ENCODE results near the gene NSUN5. TPM values are rescaled to one million over a fixed set of nuclear protein-coding genes. Genes with fewer than 3 reads are reported as not detected.
A peak's percentile ranks its signal among the peaks of the same experiment; 100 is the strongest.

The NSUN5 gene
- 10 to 100 TPM; 55.6 to 59.6 TPM for total RNA-seq

GRCh38 chr7:73308665-73309214 lies at the start of gene NSUN5:
Gene NSUN5 (minus strand): TSS chr7:73308826. CDS start chr7:73308790, 36 bp downstream.
- Mint-ChIP-seq H3K27me3 (no peaks in the 10 kb centered on the region), H3K9me3 (peaks cover 2% of the 10 kb centered on the region), H3K27ac (peak within 1 kb of the TSS; percentile 96), H3K4me1 (ENCODE audit: low read depth) (peaks cover 26% of the 10 kb centered on the region), H3K36me3 (ENCODE audit: low read depth) (peaks cover 34% of the 10 kb centered on the region), H3K4me3 (peak within 1 kb of the TSS; percentile 89)
- intact Hi-C loops (cut with micrococcal nuclease), result no loop called here
- DNase-seq, result peak; percentile 96
- ChIA-PET CTCF (interaction anchor here (2.9 kb wide), 1 partner anchor 143 kb away, joined by 8 read pairs; no protein-coding TSS in a partner anchor), POLR2A (no interaction called here)
- no peak for TF ChIP-seq CTCF (IDR thresholded peaks at IDR 0.05)
- peak; percentile 99 for ATAC-seq

- intact Hi-C loops (cut with micrococcal nuclease), result no loop called here
- no peaks in the 10 kb centered on the region for H3K9me3 Mint-ChIP-seq
Observed at GRCh38 chr7:73356159-73356558, 47.5 kb upstream of the NSUN5 start.

GRCh38 chr7:73354821-73355220 lies 46.2 kb upstream of the NSUN5 start:
- Mint-ChIP-seq H3K4me1 (ENCODE audit: low read depth) (peaks cover 3% of the 10 kb centered on the region), H3K9me3 (no peaks in the 10 kb centered on the region), H3K36me3 (ENCODE audit: low read depth) (no peaks in the 10 kb centered on the region), H3K4me3 (no peak overlapping the region), H3K27me3 (no peaks in the 10 kb centered on the region), H3K27ac (no peak overlapping the region)
- DNase-seq (no peak), ATAC-seq (no peak)
- ChIA-PET POLR2A (interaction anchor here (0.5 kb wide), 1 partner anchor 202 kb away, joined by 3 read pairs; no protein-coding TSS in a partner anchor), CTCF (no interaction called here)
- intact Hi-C loops (cut with micrococcal nuclease), result no loop called here
- TF ChIP-seq CTCF (IDR thresholded peaks at IDR 0.05), result no peak

More at GRCh38 chr7:73356159-73356558, 47.5 kb upstream of the NSUN5 start:
- H3K4me1 Mint-ChIP-seq (ENCODE audit: low read depth), result peaks cover 3% of the 10 kb centered on the region
- ChIA-PET POLR2A (no interaction called here), CTCF (no interaction called here)
- DNase-seq (no peak), ATAC-seq (no peak)
- no peak overlapping the region for H3K27ac Mint-ChIP-seq
- TF ChIP-seq CTCF (IDR thresholded peaks at IDR 0.05), result no peak
- no peaks in the 10 kb centered on the region for H3K36me3 Mint-ChIP-seq (ENCODE audit: low read depth)
- no peaks in the 10 kb centered on the region for H3K27me3 Mint-ChIP-seq
- H3K4me3 Mint-ChIP-seq, result no peak overlapping the region

GRCh38 chr7:73354196-73354595 lies 45.6 kb upstream of the NSUN5 start:
- Mint-ChIP-seq H3K27ac (no peak overlapping the region), H3K4me1 (ENCODE audit: low read depth) (peaks cover 3% of the 10 kb centered on the region), H3K27me3 (no peaks in the 10 kb centered on the region), H3K4me3 (no peak overlapping the region), H3K9me3 (no peaks in the 10 kb centered on the region), H3K36me3 (ENCODE audit: low read depth) (no peaks in the 10 kb centered on the region)
- ChIA-PET CTCF (no interaction called here), POLR2A (no interaction called here)
- intact Hi-C loops (cut with micrococcal nuclease), result no loop called here
- TF ChIP-seq CTCF (IDR thresholded peaks at IDR 0.05), result no peak
- ATAC-seq (no peak), DNase-seq (no peak)

- ChIA-PET CTCF (no interaction called here), POLR2A (no interaction called here)
- no peaks in the 10 kb centered on the region for H3K36me3 Mint-ChIP-seq (ENCODE audit: low read depth)
- H3K27me3 Mint-ChIP-seq, result no peaks in the 10 kb centered on the region
- intact Hi-C loops (cut with micrococcal nuclease), result no loop called here
- ATAC-seq, result no peak
- H3K4me3 Mint-ChIP-seq, result no peak overlapping the region
- no peak overlapping the region for H3K27ac Mint-ChIP-seq
- DNase-seq, result no peak
- no peaks in the 10 kb centered on the region for H3K9me3 Mint-ChIP-seq
- H3K4me1 Mint-ChIP-seq (ENCODE audit: low read depth), result peaks cover 3% of the 10 kb centered on the region
- no peak for TF ChIP-seq CTCF (IDR thresholded peaks at IDR 0.05)
Observed at GRCh38 chr7:73353243-73353642, 44.6 kb upstream of the NSUN5 start.
